Left lung (tissue), 10 donors: ENCODE results near the gene CXorf38. TPM values are rescaled to one million over a fixed set of nuclear protein-coding genes. Genes with fewer than 3 reads are reported as not detected.

ENCODE experiments used
- ATAC-seq: fragments of 200-7000 bp; cut with Tn5 transposase; one replicate; pipeline ENCODE4 v1.9.1; 2020; ENCODE audit warnings: moderate library complexity
- DNase-seq, 4 donors: peaks; one replicate each; pipeline ENCODE4 v3.0.0-alpha.2; 2013 to 2020
- H3K27ac ChIP-seq, 2 donors: fragments of 200-600 bp; sonication (generic) in 1 of 2; one replicate each; pipeline versions ENCODE4 v1.5.0 to v1.8.0; 2020 to 2021
- H3K27me3 ChIP-seq, 2 donors: fragments of 200-600 bp; sonication (generic) in 1 of 2; one replicate each; pipeline versions ENCODE4 v1.5.0 to v1.8.0; 2020 to 2021
- H3K36me3 ChIP-seq, 2 donors: fragments of 200-600 bp; sonication (generic) in 1 of 2; one replicate each; pipeline versions ENCODE4 v1.5.0 to v1.8.0; 2020 to 2021
- H3K4me1 ChIP-seq, 2 donors: fragments of 200-600 bp; one replicate each; pipeline ENCODE4 v1.8.0; 2021
- H3K4me3 ChIP-seq, 2 donors: fragments of 200-600 bp; sonication (generic) in 1 of 2; one replicate each; pipeline versions ENCODE4 v1.5.0 to v1.8.0; 2020 to 2021; ENCODE audit warnings: mild to moderate bottlenecking in 1 of 2
- H3K9me3 ChIP-seq, 2 donors: fragments of 200-600 bp; sonication (generic) in 1 of 2; one replicate each; pipeline versions ENCODE4 v1.5.0 to v1.8.0; 2020 to 2021
- CTCF ChIP-seq, 2 donors: fragments of 200-600 bp; sonication (generic) in 1 of 2; IDR thresholded peaks; one replicate each; pipeline versions ENCODE4 v1.5.0 to v1.8.0; 2021; ENCODE audit warnings: antibody characterized with exemption in 2 of 2
- intact Hi-C, 2 donors: fragments of 100-400 bp; cut with DNase I; formaldehyde crosslinking; loops; one replicate each; pipeline versions ENCODE4 v1.11.2 to v1.14.2; 2022
- polyA plus RNA-seq, 6 donors: library from polyadenylated mRNA; unstranded; fragments of 120-200 nt; gene quantifications; one replicate each; pipeline ENCODE4 v1.2.1, GENCODE V29; 2013; ENCODE audit not compliant: insufficient read length in 6 of 6
- total RNA-seq, 2 donors: library from RNA; stranded (reverse); fragmentation: NEBNext Ultra II Directional; extraction: Animal tissue kit (Norgen Biotek cat#: 25700); gene quantifications; one replicate each; pipeline ENCODE4 v1.2.1, GENCODE V29; 2021
- donor health status: DM: no; HTN: yes; CAD: no.
- donor health status: DM: no; HTN: no; CAD: no.

The CXorf38 gene
- total and polyA plus RNA-seq, 8 donors, result 10.6 to 18.8 (median 11.7) TPM

GRCh38 chrX:40651620-40652223 is 4.4 kb upstream of the CXorf38 start:
- H3K9me3 ChIP-seq, result no peaks in the 10 kb centered on the region
- ATAC-seq, result peak; percentile 48
- TF ChIP-seq CTCF (IDR thresholded peaks at IDR 0.05), result peak; percentile 57 to 70
- intact Hi-C loops, result no loop called here
- H3K27ac ChIP-seq, result no peak overlapping the region
- peaks cover 0 to 8% of the 10 kb centered on the region in 2 donors for H3K27me3 ChIP-seq
- no peak overlapping the region for H3K4me3 ChIP-seq
- DNase-seq, result peak in 2 of 4 donors; percentile 49 to 63
- H3K36me3 ChIP-seq, result peaks cover 0 to 19% of the 10 kb centered on the region in 2 donors
- H3K4me1 ChIP-seq, result peaks cover 3 to 4% of the 10 kb centered on the region in 2 donors

- Histone ChIP-seq H3K27ac (peak overlapping the region; percentile 79 to 85), H3K36me3 (no peaks in the 10 kb centered on the region), H3K4me1 (peaks cover 10 to 28% of the 10 kb centered on the region in 2 donors), H3K9me3 (no peaks in the 10 kb centered on the region), H3K4me3 (peak overlapping the region; percentile 70 to 73), H3K27me3 (no peaks in the 10 kb centered on the region)
- intact Hi-C loops, result no loop called here
- ATAC-seq (peak; percentile 54), DNase-seq (peak in 3 of 4 donors; percentile 13 to 87 (median 54))
- TF ChIP-seq CTCF (IDR thresholded peaks at IDR 0.05), result no peak
Observed at GRCh38 chrX:40646489-40647306, 663 bp downstream of the CXorf38 start.

GRCh38 chrX:40644821-40645358 is 2.5 kb downstream of the CXorf38 start:
- peak; percentile 50 for ATAC-seq
- peaks cover 0 to under 1% of the 10 kb centered on the region in 2 donors for H3K36me3 ChIP-seq
- DNase-seq, result peak in 2 of 4 donors; percentile 64
- intact Hi-C loops, result no loop called here
- H3K9me3 ChIP-seq, result no peaks in the 10 kb centered on the region
- H3K4me1 ChIP-seq, result peaks cover 10 to 37% of the 10 kb centered on the region in 2 donors
- H3K27ac ChIP-seq, result peak overlapping the region; percentile 71 to 89
- H3K4me3 ChIP-seq, result peak overlapping the region; percentile 7 to 73
- H3K27me3 ChIP-seq, result no peaks in the 10 kb centered on the region
- TF ChIP-seq CTCF (IDR thresholded peaks at IDR 0.05), result no peak

GRCh38 chrX:40644176-40644575 is 3.2 kb downstream of the CXorf38 start:
- ATAC-seq (peak; percentile 33), DNase-seq (peak in 1 of 4 donors; percentile 19)
- Histone ChIP-seq H3K27me3 (peaks cover 0 to 6% of the 10 kb centered on the region in 2 donors), H3K4me1 (peaks cover 10 to 37% of the 10 kb centered on the region in 2 donors), H3K27ac (peak overlapping the region; percentile 71 to 89), H3K9me3 (no peaks in the 10 kb centered on the region), H3K4me3 (peak overlapping the region; percentile 7 to 73), H3K36me3 (peaks cover 0 to 5% of the 10 kb centered on the region in 2 donors)
- no peak for TF ChIP-seq CTCF (IDR thresholded peaks at IDR 0.05)
- intact Hi-C loops, result no loop called here

GRCh38 chrX:40637687-40638086 is 9.7 kb downstream of the CXorf38 start:
- Histone ChIP-seq H3K36me3 (peaks cover 0 to 66% of the 10 kb centered on the region in 2 donors), H3K4me1 (peaks cover 0 to 15% of the 10 kb centered on the region in 2 donors), H3K9me3 (no peaks in the 10 kb centered on the region), H3K27me3 (peaks cover 0 to 7% of the 10 kb centered on the region in 2 donors), H3K27ac (no peak overlapping the region), H3K4me3 (no peak overlapping the region)
- ATAC-seq, result no peak
- no peak for DNase-seq
- intact Hi-C loops, result no loop called here
- no peak for TF ChIP-seq CTCF (IDR thresholded peaks at IDR 0.05)
